Skin epidermis (tissue), 12 donors: Measurements from ENCODE around the gene ATRAID.

ENCODE experiments used
- H3K27ac ChIP-seq, 21 experiments: fragments of 200-600 bp; sonication (generic) in 11 of 21; one replicate each; pipeline ENCODE4 v1.5.0; 2020; ENCODE audit warnings: mild to moderate bottlenecking in 3 of 21, inconsistent platforms in 2 of 21, moderate library complexity in 2 of 21
- H3K4me3 ChIP-seq, 7 experiments: fragments of 200-600 bp; sonication (generic) in 2 of 7; one replicate each; pipeline ENCODE4 v1.5.0; 2020; ENCODE audit warnings: inconsistent platforms in 2 of 7, mild to moderate bottlenecking in 2 of 7, moderate library complexity in 1 of 7

The ATRAID gene

DNA sequence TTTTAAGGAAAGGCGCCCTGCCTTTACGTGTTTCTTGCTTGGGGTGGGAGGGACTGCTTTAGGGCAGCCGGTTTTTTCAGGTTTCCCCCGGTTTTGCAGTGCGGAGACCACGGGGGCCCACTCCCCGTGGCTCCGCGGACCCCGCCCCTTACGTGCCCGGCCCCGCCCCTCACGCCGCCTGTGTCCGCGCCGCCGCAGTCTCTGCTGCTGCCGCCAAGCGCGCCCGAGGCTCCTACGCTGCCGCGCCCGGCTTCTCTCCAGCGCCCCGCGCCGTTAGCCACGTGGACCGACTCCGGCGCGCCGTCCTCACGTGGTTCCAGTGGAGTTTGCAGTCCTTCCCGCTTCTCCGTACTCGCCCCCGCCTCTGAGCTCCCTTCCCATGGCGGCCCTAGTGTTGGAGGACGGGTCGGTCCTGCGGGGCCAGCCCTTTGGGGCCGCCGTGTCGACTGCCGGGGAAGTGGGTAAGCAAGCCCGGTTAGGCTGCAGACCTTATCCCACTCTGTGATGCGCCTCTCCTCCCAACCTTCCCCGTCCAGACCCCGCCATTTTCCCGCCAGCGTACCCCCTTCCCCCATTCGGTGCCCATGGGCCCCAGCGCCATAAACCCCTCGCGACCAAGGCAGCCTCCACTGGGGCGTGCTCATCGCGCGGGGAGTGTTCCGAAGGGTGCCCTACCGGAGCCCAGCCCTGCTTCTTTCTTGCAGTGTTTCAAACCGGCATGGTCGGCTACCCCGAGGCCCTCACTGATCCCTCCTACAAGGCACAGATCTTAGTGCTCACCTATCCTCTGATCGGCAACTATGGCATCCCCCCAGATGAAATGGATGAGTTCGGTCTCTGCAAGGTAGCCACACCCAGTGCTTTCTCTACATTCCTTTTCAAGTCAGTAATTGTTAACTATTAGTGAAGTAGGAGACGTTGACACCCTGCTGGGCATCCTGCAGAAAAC, 5.6 kb downstream of the ATRAID start, which contains the start of gene CAD:
Gene CAD (plus strand): TSS at position 197 of the 949 bp plus-strand sequence. CDS start 183 bp downstream, at position 380.
- Histone ChIP-seq H3K4me3 (peak within 1 kb of the TSS; percentile 48 to 80 (median 66)), H3K27ac (peak within 1 kb of the TSS; percentile 53 to 89 (median 84))

DNA sequence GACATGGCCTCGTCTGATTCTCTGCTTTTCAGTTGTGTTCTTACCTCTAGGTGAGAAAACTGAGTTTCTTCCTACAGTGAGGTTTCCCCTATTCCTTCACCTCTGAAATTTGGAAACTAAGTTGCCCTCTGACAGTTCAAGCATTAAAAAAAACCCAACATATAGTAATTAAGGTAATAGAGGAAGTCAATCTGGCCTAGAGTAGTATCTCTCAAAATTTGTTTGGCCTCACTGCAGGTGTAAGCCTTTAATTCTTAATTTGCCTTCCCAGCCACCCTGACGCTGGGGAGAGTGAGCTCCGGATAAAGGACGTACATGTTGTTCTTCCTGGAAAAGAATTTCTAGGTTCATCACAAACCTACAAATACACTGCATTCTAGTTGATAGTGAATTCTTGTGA, 6.8 kb downstream of the ATRAID start:
- H3K27ac ChIP-seq, result peak overlapping the region in 3 of 21 experiments; percentile 30 to 88 (median 83)
- no peak overlapping the region for H3K4me3 ChIP-seq

DNA sequence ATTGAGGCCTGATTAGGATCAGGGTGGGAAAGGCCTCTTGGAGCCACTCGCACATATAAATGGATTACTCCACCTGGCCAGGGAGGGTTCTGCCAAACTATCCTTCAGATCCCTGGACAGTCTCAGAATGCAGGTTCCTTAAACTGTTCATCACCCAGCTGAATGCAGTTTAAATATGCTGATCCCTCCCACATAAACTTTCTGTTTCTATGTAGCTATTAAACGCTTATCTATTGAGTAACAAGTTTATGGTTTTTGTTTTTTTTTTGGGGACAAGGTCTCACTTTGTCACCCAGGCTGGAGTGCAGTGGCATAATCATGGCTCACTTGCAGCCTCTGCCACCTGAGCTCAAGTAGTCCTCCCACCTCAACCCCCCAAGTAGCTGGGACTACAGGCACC, 7.2 kb downstream of the ATRAID start:
- no peak overlapping the region for H3K4me3 ChIP-seq
- no peak overlapping the region for H3K27ac ChIP-seq

GRCh38 chr2:27220091-27220490, 8.2 kb downstream of the ATRAID start:
- no peak overlapping the region for H3K4me3 ChIP-seq
- no peak overlapping the region for H3K27ac ChIP-seq

DNA sequence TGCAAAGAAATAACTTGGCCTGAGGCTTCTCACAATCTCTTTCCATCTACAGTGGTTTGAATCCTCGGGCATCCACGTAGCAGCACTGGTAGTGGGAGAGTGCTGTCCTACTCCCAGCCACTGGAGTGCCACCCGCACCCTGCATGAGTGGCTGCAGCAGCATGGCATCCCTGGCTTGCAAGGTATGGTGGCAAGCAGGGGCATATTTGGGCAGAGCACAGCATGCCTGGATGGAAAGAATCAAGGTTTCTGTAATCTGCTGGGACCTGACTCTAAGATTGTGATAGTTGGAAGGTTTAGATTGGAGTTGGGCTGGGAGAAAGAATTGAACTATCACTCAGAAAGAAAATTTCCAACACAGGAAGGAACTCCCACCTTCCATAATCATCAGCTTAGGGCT, 9.3 kb downstream of the ATRAID start:
- no peak overlapping the region for H3K4me3 ChIP-seq
- H3K27ac ChIP-seq, result no peak overlapping the region

GRCh38 chr2:27222407-27222806, 10.6 kb downstream of the ATRAID start:
- no peak overlapping the region for H3K4me3 ChIP-seq
- H3K27ac ChIP-seq, result no peak overlapping the region

GRCh38 chr2:27223416-27223815, 11.6 kb downstream of the ATRAID start:
- Histone ChIP-seq H3K27ac (no peak overlapping the region), H3K4me3 (no peak overlapping the region)

DNA sequence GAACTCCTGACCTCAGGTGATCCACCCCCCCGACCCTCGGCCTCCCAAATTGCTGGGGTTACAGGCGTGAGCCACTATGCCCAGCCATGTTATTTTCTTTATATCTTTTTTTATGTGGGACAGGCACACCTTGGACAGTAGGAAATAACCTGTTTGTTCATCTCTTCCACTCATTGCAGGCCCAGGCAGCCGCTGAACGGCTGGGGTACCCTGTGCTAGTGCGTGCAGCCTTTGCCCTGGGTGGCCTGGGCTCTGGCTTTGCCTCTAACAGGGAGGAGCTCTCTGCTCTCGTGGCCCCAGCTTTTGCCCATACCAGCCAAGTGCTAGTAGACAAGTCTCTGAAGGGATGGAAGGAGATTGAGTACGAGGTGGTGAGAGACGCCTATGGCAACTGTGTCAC, 13.7 kb downstream of the ATRAID start:
- Histone ChIP-seq H3K27ac (no peak overlapping the region), H3K4me3 (no peak overlapping the region)

DNA sequence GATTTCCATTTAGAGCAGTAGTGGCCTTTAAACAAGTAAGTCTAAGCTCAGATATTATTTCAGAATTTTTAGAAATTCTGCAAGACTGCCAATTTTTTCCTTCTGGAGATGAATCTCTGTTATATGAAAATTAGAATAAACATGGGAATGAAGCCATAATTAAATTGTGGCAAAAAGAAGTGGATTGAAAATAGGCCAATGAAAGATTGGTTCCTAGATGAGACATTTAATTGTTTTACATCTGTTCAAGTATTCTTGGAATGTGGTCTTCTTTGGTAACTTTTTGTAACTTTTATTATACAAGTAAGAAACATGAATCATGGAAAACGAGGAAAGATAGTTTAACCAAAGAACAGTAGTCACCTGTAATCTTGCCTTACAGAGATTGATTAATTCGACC, 15.7 kb downstream of the ATRAID start:
- Histone ChIP-seq H3K4me3 (no peak overlapping the region), H3K27ac (no peak overlapping the region)

DNA sequence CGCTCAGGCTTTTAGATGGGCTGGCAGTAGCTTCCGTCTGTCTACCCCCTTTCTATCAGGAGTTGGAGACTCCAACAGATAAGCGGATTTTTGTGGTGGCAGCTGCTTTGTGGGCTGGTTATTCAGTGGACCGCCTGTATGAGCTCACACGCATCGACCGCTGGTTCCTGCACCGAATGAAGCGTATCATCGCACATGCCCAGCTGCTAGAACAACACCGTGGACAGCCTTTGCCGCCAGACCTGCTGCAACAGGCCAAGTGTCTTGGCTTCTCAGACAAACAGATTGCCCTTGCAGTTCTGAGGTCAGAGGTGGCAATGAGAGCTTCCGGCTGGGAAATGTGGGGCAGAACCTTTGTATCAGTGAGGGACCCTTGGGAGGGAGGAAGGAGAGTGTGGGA, 20.1 kb downstream of the ATRAID start:
- no peak overlapping the region for H3K27ac ChIP-seq
- H3K4me3 ChIP-seq, result no peak overlapping the region

GRCh38 chr2:27233341-27233740, 21.5 kb downstream of the ATRAID start:
- Histone ChIP-seq H3K4me3 (no peak overlapping the region), H3K27ac (no peak overlapping the region)

GRCh38 chr2:27236136-27236535, 24.3 kb downstream of the ATRAID start:
- Histone ChIP-seq H3K4me3 (no peak overlapping the region), H3K27ac (no peak overlapping the region)

- H3K27ac ChIP-seq, result no peak overlapping the region
- no peak overlapping the region for H3K4me3 ChIP-seq
Observed at GRCh38 chr2:27236626-27237025, 24.8 kb downstream of the ATRAID start.

DNA sequence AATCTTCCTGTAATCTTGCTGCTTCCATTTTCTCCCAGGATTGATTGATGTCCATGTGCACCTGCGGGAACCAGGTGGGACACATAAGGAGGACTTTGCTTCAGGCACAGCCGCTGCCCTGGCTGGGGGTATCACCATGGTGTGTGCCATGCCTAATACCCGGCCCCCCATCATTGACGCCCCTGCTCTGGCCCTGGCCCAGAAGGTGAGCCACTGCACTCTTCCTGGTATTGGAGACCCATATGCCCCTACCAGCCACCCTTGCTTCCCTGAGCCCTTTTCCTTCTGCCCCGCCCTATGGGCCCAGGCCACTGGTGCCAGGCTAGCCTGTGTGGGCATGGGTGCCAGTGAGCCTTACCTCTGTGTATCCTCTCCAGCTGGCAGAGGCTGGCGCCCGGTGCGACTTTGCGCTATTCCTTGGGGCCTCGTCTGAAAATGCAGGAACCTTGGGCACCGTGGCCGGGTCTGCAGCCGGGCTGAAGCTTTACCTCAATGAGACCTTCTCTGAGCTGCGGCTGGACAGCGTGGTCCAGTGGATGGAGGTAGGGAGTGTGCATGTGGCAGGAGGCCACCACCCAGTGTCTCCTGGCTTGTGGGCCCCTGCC, 25.6 kb downstream of the ATRAID start:
- H3K27ac ChIP-seq, result no peak overlapping the region
- no peak overlapping the region for H3K4me3 ChIP-seq

GRCh38 chr2:27238976-27239375, 27.1 kb downstream of the ATRAID start:
- Histone ChIP-seq H3K27ac (no peak overlapping the region), H3K4me3 (no peak overlapping the region)

- no peak overlapping the region for H3K27ac ChIP-seq
- H3K4me3 ChIP-seq, result no peak overlapping the region
Observed at GRCh38 chr2:27240406-27240805, 28.6 kb downstream of the ATRAID start.

- Histone ChIP-seq H3K27ac (no peak overlapping the region), H3K4me3 (no peak overlapping the region)
Observed at GRCh38 chr2:27241761-27242613, 30.1 kb downstream of the ATRAID start.

- Histone ChIP-seq H3K4me3 (no peak overlapping the region), H3K27ac (no peak overlapping the region)
Observed at GRCh38 chr2:27242614-27242951, 30.7 kb downstream of the ATRAID start.

- H3K27ac ChIP-seq, result no peak overlapping the region
- H3K4me3 ChIP-seq, result no peak overlapping the region
Observed at GRCh38 chr2:27243391-27244130, 31.7 kb downstream of the ATRAID start.

- Histone ChIP-seq H3K4me3 (no peak overlapping the region), H3K27ac (no peak overlapping the region)
Observed at GRCh38 chr2:27245116-27245515, 33.3 kb downstream of the ATRAID start.
